K562 (cell line): Measurements from ENCODE around the gene TSPAN15. TPM values are rescaled to one million over a fixed set of nuclear protein-coding genes. Genes with fewer than 3 reads are reported as not detected.

Experiments
- ATAC-seq: fragments of 200-7000 bp; cut with Tn5 transposase; 3 replicates; pipeline ENCODE4 v1.9.1; 2020; ENCODE audit warnings: moderate library complexity
- BruUV-seq: library from RNA; stranded (reverse); fragments of 400-500 nt; replicated peaks from 2 replicates; lab custom pipeline; 2021; lab: Mats Ljungman, UMichigan
- CTCF ChIA-PET: fragments of 300-600 bp; formaldehyde crosslinking; extraction: SDS; loops from one replicate; lab custom pipeline; 2021; ENCODE audit warnings: low intra/inter-chr PET ratio; lab: Yijun Ruan, JAX
- POLR2A ChIA-PET: fragments of 300-600, 350-650 bp; sonication (Branson Sonifier 250); formaldehyde crosslinking; extraction: SDS; loops from one replicate; lab custom pipeline; 2021; ENCODE audit warnings: antibody characterized with exemption, inconsistent platforms; lab: Yijun Ruan, JAX
- DNase-seq, 4 experiments: peaks; one replicate each; pipeline versions ENCODE4 v3.0.0 to v3.0.0-alpha.2; 2011 to 2018; ENCODE audit warnings: low spot score in 3 of 4, mixed read lengths in 3 of 4; ENCODE audit errors: extremely low read depth in 1 of 4
- FAIRE-seq: peaks from 2 replicates; lab custom pipeline; 2011; peaks lifted over from hg19 to GRCh38; lab: Jason Lieb, UNC
- H2AFZ ChIP-seq: 2 replicates; pipeline ENCODE4 v1.6.0; 2011; ENCODE audit warnings: low read depth, low read length, control low read depth, inconsistent platforms
- H3K27ac ChIP-seq: fragments of 200-600 bp; 3 replicates; pipeline ENCODE4 v1.8.0; 2011; ENCODE audit warnings: low read depth, mild to moderate bottlenecking, control low read depth, inconsistent platforms, low read length, moderate library complexity, mixed read lengths; ENCODE audit errors: extremely low read depth
- H3K27me3 ChIP-seq, 2 experiments: fragments of 300-600 bp in 1 of 2; 2 replicates in 1 of 2; 3 replicates in 1 of 2; pipeline versions ENCODE4 v1.6.0 to v1.8.0; 2011; ENCODE audit warnings: inconsistent platforms in 2 of 2, low read length in 2 of 2, mild to moderate bottlenecking in 1 of 2, mixed read lengths in 1 of 2, moderate library complexity in 1 of 2; ENCODE audit not compliant: control insufficient read depth in 2 of 2, insufficient read depth in 2 of 2
- H3K36me3 ChIP-seq: fragments of 300-600 bp; 3 replicates; pipeline ENCODE4 v1.8.0; 2011; ENCODE audit warnings: mild to moderate bottlenecking, low read length, inconsistent platforms; ENCODE audit not compliant: control insufficient read depth, insufficient read depth
- H3K4me1 ChIP-seq, 2 experiments: fragments of 200-600 bp in 1 of 2; replicated peaks in 1 of 2; 2 replicates in 1 of 2; 3 replicates in 1 of 2; pipeline versions ENCODE4 v1.5.1 to v1.8.0; 2011; ENCODE audit warnings: inconsistent platforms in 2 of 2, low read length in 2 of 2, mild to moderate bottlenecking in 1 of 2, mixed read lengths in 1 of 2, moderate library complexity in 1 of 2; ENCODE audit not compliant: control insufficient read depth in 2 of 2, insufficient read depth in 2 of 2
- H3K4me2 ChIP-seq: 2 replicates; pipeline ENCODE4 v1.6.1; 2011; ENCODE audit warnings: low read length, control low read depth, inconsistent platforms, mixed read lengths; ENCODE audit not compliant: insufficient read depth
- H3K4me3 ChIP-seq: fragments of 200-600 bp; sonication (generic), shearing (Covaris generic); 2 replicates; pipeline ENCODE4 v1.5.1; 2016; ENCODE audit warnings: control low read depth, inconsistent platforms
- H3K79me2 ChIP-seq: fragments of 200-600 bp; 3 replicates; pipeline ENCODE4 v1.8.0; 2011; ENCODE audit warnings: low read length, inconsistent platforms; ENCODE audit not compliant: control insufficient read depth, insufficient read depth
- H3K9ac ChIP-seq, 2 experiments: 2 replicates each; pipeline versions ENCODE4 v1.6.0 to v1.6.1; 2011; ENCODE audit warnings: low read depth in 2 of 2, low read length in 2 of 2, control low read depth in 1 of 2, inconsistent platforms in 1 of 2, mild to moderate bottlenecking in 1 of 2, mixed read lengths in 1 of 2; ENCODE audit not compliant: insufficient read depth in 1 of 2
- H3K9me1 ChIP-seq: one replicate; pipeline ENCODE4 v1.6.0; 2011; ENCODE audit warnings: inconsistent platforms, mild to moderate bottlenecking, low read length, moderate library complexity; ENCODE audit not compliant: control insufficient read depth, insufficient read depth
- H3K9me3 ChIP-seq: replicated peaks from 2 replicates; pipeline ENCODE4 v1.5.1; 2011; ENCODE audit warnings: low read depth, low read length, inconsistent platforms; ENCODE audit not compliant: control insufficient read depth, insufficient read depth
- H4K20me1 ChIP-seq: replicated peaks from 2 replicates; pipeline ENCODE4 v1.6.1; 2011; ENCODE audit warnings: low read length, inconsistent platforms, mixed read lengths; ENCODE audit not compliant: control insufficient read depth, insufficient read depth
- BHLHE40 ChIP-seq: IDR thresholded peaks from 2 replicates; pipeline ENCODE4 v1.6.1; 2011; ENCODE audit warnings: low read length, improper control_type of control experiment
- ELF2 ChIP-seq: fragments of 250-450 bp; sonication (Bioruptor Pico); IDR thresholded peaks from 2 replicates; pipeline ENCODE4 v1.5.0; 2021; ENCODE audit warnings: mild to moderate bottlenecking
- KDM1A ChIP-seq, 2 experiments: fragments of 450-650 bp; IDR thresholded peaks; 2 replicates each; pipeline ENCODE4 v1.6.1; 2016; ENCODE audit warnings: mild to moderate bottlenecking in 2 of 2
- PTTG1 ChIP-seq: fragments of 450-650 bp; IDR thresholded peaks from 2 replicates; pipeline ENCODE4 v1.6.1; 2016; ENCODE audit warnings: low read depth, mild to moderate bottlenecking, missing genetic modification characterization, missing compliant biosample characterization
- RBFOX2 ChIP-seq: fragments of 200-400 bp; formaldehyde crosslinking; IDR thresholded peaks from 2 replicates; pipeline ENCODE4 v1.6.1; 2017; ENCODE audit warnings: low read depth, mild to moderate bottlenecking, low read length, moderate library complexity
- SLC30A9 ChIP-seq: fragments of 250-450 bp; sonication (Bioruptor Pico); IDR thresholded peaks from 2 replicates; pipeline ENCODE4 v1.8.0; 2022; ENCODE audit warnings: mild to moderate bottlenecking, moderate library complexity
- TARDBP ChIP-seq: fragments of 450-650 bp; IDR thresholded peaks from 2 replicates; pipeline ENCODE4 v1.6.1; 2016
- TEAD4 ChIP-seq, 2 experiments: sonication (generic) in 1 of 2; formaldehyde crosslinking in 1 of 2; IDR thresholded peaks; 2 replicates each; pipeline versions ENCODE4 v1.6.1 to v1.8.0; 2012 to 2022; ENCODE audit warnings: borderline replicate concordance in 1 of 2, inconsistent platforms in 1 of 2, low read length in 1 of 2, mild to moderate bottlenecking in 1 of 2, missing genetic modification reagents in 1 of 2
- ZBTB1 ChIP-seq: sonication (generic); formaldehyde crosslinking; IDR thresholded peaks from 2 replicates; pipeline ENCODE4 v1.8.1; 2023; ENCODE audit warnings: missing genetic modification reagents, low read depth, mild to moderate bottlenecking, borderline replicate concordance
- ZC3H11A ChIP-seq: IDR thresholded peaks from 2 replicates; pipeline ENCODE4 v1.6.1; 2012; ENCODE audit warnings: low read depth, low read length, improper control_type of control experiment
- WGBS: fragments of 100-300 bp; shearing (Covaris generic); methylation state at CpG from one replicate; pipeline ENCODE4 v1.1.6; 2016; ENCODE audit warnings: low coverage, mixed read lengths; ENCODE audit not compliant: insufficient coverage; ENCODE audit errors: missing lambda C conversion rate; 5-methylcytosine and 5-hydroxymethylcytosine counted together
- in situ Hi-C: fragments of 300-500 bp; cut with MboI; formaldehyde crosslinking; loops from 4 replicates; pipeline ENCODE4 v1.15.0; 2018; ENCODE audit warnings: inconsistent platforms, mixed read lengths
- intact Hi-C: fragments of 100-400 bp; cut with micrococcal nuclease; formaldehyde crosslinking; loops from 2 replicates; pipeline ENCODE4 v1.14.2; 2022
- polyA plus RNA-seq, 8 experiments: library from polyadenylated mRNA; depleted of rRNA in 4 of 8; stranded (reverse) in 5 of 8; unstranded in 3 of 8; fragments of >200 nt; fragmentation: Nextera tagmentation in 2 of 8; fragmentation: Illumina TruSeq in 1 of 8; extraction: Ambion mirVana in 2 of 8; extraction: Trizol in 1 of 8; gene quantifications; 2 replicates each; pipeline versions ENCODE4 v1.2.1 to v1.2.3, GENCODE V29; 2011 to 2014; ENCODE audit warnings: inconsistent platforms in 1 of 8, missing spikeins in 1 of 8
- total RNA-seq, 7 experiments: library from RNA; depleted of rRNA in 6 of 7; stranded (reverse); fragments of >200 nt in 6 of 7; fragmentation: Illumina TruSeq in 2 of 7; extraction: Trizol in 2 of 7; gene quantifications; 2 replicates each; pipeline versions ENCODE4 v1.2.1 to v1.2.3, GENCODE V29; 2011 to 2021; ENCODE audit warnings: low replicate concordance in 1 of 7
- TF ChIP-seq, protein P1 (sequence below), 2 experiments: fragments of 450-650 bp; conservative IDR thresholded peaks; 2 replicates each; pipeline ENCODE4 v1.6.1; 2017; ENCODE audit warnings: mild to moderate bottlenecking in 2 of 2, moderate library complexity in 2 of 2
- TF ChIP-seq, protein P2 (sequence below): sonication (generic); formaldehyde crosslinking; IDR thresholded peaks from 2 replicates; pipeline ENCODE4 v1.9.0; 2022; ENCODE audit warnings: mild to moderate bottlenecking, missing genetic modification reagents

The TSPAN15 gene
- total and polyA plus RNA-seq, 9 of the 15 experiments (the other 6 are each of a cell fraction or from before 2014, with no cell fraction given): 0.33 to 1.0 (median 0.45) TPM; not detected in 2

DNA sequence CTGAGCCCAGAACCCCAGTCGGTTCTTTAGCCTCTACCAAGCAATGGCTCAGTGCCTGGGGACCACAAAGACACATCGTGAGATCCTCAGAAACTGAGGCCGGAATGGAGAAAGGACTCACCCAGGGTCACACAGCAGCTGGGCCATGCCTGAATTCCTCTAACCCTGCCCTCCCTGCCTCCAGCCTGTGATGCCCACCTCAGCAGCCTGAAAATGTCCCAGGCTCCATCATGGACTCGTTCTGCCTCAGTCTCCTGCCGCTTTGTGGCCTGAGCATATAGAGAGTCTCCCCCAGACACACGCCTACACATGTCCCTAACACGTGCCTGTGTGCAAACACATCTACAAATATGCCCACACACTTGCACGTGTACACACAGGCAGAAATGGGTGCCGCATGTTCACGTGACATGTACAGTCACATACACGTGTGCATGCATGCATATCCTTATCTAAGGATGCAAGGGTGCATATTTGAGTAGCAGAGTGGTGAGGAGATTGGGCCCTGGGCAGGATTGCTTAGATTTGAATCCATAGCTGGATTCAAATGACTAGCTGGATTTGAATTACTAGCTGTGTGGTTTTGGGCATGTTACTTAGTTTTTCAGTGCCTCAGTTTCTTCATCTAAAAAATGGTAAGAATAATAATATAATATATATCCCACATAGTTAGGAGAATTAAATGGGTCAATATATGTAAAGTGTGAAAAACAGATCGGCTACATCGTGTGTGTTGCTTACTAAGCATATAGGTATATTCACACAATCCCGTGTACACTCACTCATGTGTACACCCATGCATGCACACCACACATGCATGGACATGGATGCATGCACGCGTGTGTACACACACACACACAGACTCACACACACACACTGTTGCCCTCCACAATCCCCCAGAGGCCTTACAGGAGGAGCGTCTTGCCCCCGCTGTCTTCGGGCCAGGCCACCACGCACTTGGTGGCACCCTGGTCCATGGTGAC lies 36.9 kb upstream of the TSPAN15 start:
- ChIA-PET CTCF (interaction anchor here (0.7 to 2.5 kb wide), 3 partner anchors 93 to 622 kb away, joined by 3 to 10 read pairs (median 4); no protein-coding TSS in a partner anchor), POLR2A (no interaction called here)
- Histone ChIP-seq H3K27ac (no peak overlapping the region), H3K36me3 (no peaks in the 10 kb centered on the region), H3K27me3 (peaks cover 36 to 55% of the 10 kb centered on the region in 2 experiments), H3K79me2 (no peaks in the 10 kb centered on the region), H3K4me3 (no peak overlapping the region), H4K20me1 (no peaks in the 10 kb centered on the region; the same call in 1 of the 2 replicates), H3K9me3 (no peaks in the 10 kb centered on the region), H3K4me2 (no peak overlapping the region), H2AFZ (no peak overlapping the region), H3K9me1 (no peaks in the 10 kb centered on the region), H3K9ac (peak overlapping the region in 1 of 2 experiments; percentile 32; a peak in 2 of 4 replicates), H3K4me1 (peaks cover 15% of the 10 kb centered on the region in 2 experiments)
- WGBS: 23% methylated on average over 20 of the region's 20 CpGs
- no TSS peak for BruUV-seq
- ATAC-seq (no peak), FAIRE-seq (peak; percentile 6), DNase-seq (no peak)
- intact Hi-C loops (loop anchor here (5.0 kb wide), 3 partner anchors 322 to 427 kb away; partner anchors contain the start of gene KIFBP), in situ Hi-C loops (loop anchor here (5.0 kb wide), 1 partner anchor 397 kb away; no protein-coding TSS in a partner anchor)
- TF ChIP-seq ZBTB1 (CRISPR knock-in tag) (0 out of 2 replicates have a peak, but pooled peaks have one; percentile 43), PTTG1 (tag) (no peak), SLC30A9 (CRISPR knock-in tag) (no peak), ELF2 (CRISPR knock-in tag) (no peak), ZC3H11A (no peak), KDM1A (IDR thresholded peaks at IDR 0.05) (peak; percentile 22 to 51; a peak in 2 of 4 replicates), RBFOX2 (no peak), BHLHE40 (peak; percentile 81), TEAD4 (IDR thresholded peaks at IDR 0.05; ENCODE audit: low read length) (no peak), TEAD4 (CRISPR knock-in tag; IDR thresholded peaks at IDR 0.05; ENCODE audit: borderline replicate concordance) (no peak), TARDBP (no peak)
- TF ChIP-seq, protein P1, sequence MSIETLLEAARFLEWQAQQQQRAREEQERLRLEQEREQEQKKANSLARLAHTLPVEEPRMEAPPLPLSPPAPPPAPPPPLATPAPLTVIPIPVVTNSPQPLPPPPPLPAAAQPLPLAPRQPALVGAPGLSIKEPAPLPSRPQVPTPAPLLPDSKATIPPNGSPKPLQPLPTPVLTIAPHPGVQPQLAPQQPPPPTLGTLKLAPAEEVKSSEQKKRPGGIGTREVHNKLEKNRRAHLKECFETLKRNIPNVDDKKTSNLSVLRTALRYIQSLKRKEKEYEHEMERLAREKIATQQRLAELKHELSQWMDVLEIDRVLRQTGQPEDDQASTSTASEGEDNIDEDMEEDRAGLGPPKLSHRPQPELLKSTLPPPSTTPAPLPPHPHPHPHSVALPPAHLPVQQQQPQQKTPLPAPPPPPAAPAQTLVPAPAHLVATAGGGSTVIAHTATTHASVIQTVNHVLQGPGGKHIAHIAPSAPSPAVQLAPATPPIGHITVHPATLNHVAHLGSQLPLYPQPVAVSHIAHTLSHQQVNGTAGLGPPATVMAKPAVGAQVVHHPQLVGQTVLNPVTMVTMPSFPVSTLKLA (conservative IDR thresholded peaks at IDR 0.05): 0 out of 4 replicates have a peak, but pooled peaks have one; percentile 22 to 37
- TF ChIP-seq, protein P2, sequence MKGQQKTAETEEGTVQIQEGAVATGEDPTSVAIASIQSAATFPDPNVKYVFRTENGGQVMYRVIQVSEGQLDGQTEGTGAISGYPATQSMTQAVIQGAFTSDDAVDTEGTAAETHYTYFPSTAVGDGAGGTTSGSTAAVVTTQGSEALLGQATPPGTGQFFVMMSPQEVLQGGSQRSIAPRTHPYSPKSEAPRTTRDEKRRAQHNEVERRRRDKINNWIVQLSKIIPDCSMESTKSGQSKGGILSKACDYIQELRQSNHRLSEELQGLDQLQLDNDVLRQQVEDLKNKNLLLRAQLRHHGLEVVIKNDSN (CRISPR knock-in tag): peak; percentile 66
